ENCODE results near the gene KMO.
A peak's percentile ranks its signal among the peaks of the same experiment; 100 is the strongest.

KMO gene

GRCh38 chr1:241608379-241609033, 76.3 kb downstream of the KMO start:
- Histone ChIP-seq H3K9me2 (replicated peaks; ENCODE audit: control insufficient read depth, low read length) (no peaks in the 10 kb centered on the region), H3K27ac (ENCODE audit: low read depth, low read length) (no peak overlapping the region), H3K4me3 (ENCODE audit: low read length) (no peak overlapping the region), H3K79me2 (ENCODE audit: control insufficient read depth, low read length) (no peaks in the 10 kb centered on the region), H4K20me1 (ENCODE audit: control insufficient read depth, insufficient read depth, low read depth, low read length) (no peaks in the 10 kb centered on the region), H3K4me1 (ENCODE audit: control insufficient read depth, low read length) (peaks cover 5% of the 10 kb centered on the region), H3K36me3 (ENCODE audit: control insufficient read depth, low read length) (no peaks in the 10 kb centered on the region), H3F3A (ENCODE audit: control insufficient read depth, insufficient read depth) (no peaks in the 10 kb centered on the region), H3K4me2 (ENCODE audit: low read length) (no peak overlapping the region), H3K9me3 (ENCODE audit: control insufficient read depth, insufficient read depth, low read length) (no peaks in the 10 kb centered on the region), H3K27me3 (ENCODE audit: control insufficient read depth, low read length) (no peaks in the 10 kb centered on the region)
- TF ChIP-seq EZH2phosphoT487 (IDR thresholded peaks at IDR 0.05; ENCODE audit: borderline replicate concordance, low read length), result no peak
- TF ChIP-seq, protein P1, sequence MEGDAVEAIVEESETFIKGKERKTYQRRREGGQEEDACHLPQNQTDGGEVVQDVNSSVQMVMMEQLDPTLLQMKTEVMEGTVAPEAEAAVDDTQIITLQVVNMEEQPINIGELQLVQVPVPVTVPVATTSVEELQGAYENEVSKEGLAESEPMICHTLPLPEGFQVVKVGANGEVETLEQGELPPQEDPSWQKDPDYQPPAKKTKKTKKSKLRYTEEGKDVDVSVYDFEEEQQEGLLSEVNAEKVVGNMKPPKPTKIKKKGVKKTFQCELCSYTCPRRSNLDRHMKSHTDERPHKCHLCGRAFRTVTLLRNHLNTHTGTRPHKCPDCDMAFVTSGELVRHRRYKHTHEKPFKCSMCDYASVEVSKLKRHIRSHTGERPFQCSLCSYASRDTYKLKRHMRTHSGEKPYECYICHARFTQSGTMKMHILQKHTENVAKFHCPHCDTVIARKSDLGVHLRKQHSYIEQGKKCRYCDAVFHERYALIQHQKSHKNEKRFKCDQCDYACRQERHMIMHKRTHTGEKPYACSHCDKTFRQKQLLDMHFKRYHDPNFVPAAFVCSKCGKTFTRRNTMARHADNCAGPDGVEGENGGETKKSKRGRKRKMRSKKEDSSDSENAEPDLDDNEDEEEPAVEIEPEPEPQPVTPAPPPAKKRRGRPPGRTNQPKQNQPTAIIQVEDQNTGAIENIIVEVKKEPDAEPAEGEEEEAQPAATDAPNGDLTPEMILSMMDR (IDR thresholded peaks at IDR 0.05; ENCODE audit: low read depth, low read length, poor library complexity, severe bottlenecking), result no peak

- Histone ChIP-seq H3F3A (ENCODE audit: control insufficient read depth, insufficient read depth) (no peaks in the 10 kb centered on the region), H3K9me2 (replicated peaks; ENCODE audit: control insufficient read depth, low read length) (no peaks in the 10 kb centered on the region), H3K27me3 (ENCODE audit: control insufficient read depth, low read length) (no peaks in the 10 kb centered on the region), H3K9me3 (ENCODE audit: control insufficient read depth, insufficient read depth, low read length) (no peaks in the 10 kb centered on the region), H3K4me1 (ENCODE audit: control insufficient read depth, low read length) (peaks cover 5% of the 10 kb centered on the region), H3K27ac (ENCODE audit: low read depth, low read length) (no peak overlapping the region), H4K20me1 (ENCODE audit: control insufficient read depth, insufficient read depth, low read depth, low read length) (no peaks in the 10 kb centered on the region), H3K4me2 (ENCODE audit: low read length) (no peak overlapping the region), H3K4me3 (ENCODE audit: low read length) (no peak overlapping the region), H3K79me2 (ENCODE audit: control insufficient read depth, low read length) (no peaks in the 10 kb centered on the region), H3K36me3 (ENCODE audit: control insufficient read depth, low read length) (no peaks in the 10 kb centered on the region)
- no peak for TF ChIP-seq EZH2phosphoT487 (IDR thresholded peaks at IDR 0.05; ENCODE audit: borderline replicate concordance, low read length)
Measured at GRCh38 chr1:241610056-241610815, 78.1 kb downstream of the KMO start.

- Histone ChIP-seq H3K36me3 (ENCODE audit: control insufficient read depth, low read length) (no peaks in the 10 kb centered on the region), H3F3A (ENCODE audit: control insufficient read depth, insufficient read depth) (no peaks in the 10 kb centered on the region), H3K27me3 (ENCODE audit: control insufficient read depth, low read length) (no peaks in the 10 kb centered on the region), H3K9me3 (ENCODE audit: control insufficient read depth, insufficient read depth, low read length) (no peaks in the 10 kb centered on the region), H3K79me2 (ENCODE audit: control insufficient read depth, low read length) (no peaks in the 10 kb centered on the region), H3K4me1 (ENCODE audit: control insufficient read depth, low read length) (peaks cover 5% of the 10 kb centered on the region), H3K9me2 (replicated peaks; ENCODE audit: control insufficient read depth, low read length) (no peaks in the 10 kb centered on the region), H3K27ac (ENCODE audit: low read depth, low read length) (no peak overlapping the region), H3K4me3 (ENCODE audit: low read length) (no peak overlapping the region), H4K20me1 (ENCODE audit: control insufficient read depth, insufficient read depth, low read depth, low read length) (no peaks in the 10 kb centered on the region), H3K4me2 (ENCODE audit: low read length) (peak overlapping the region; percentile 23)
- no peak for TF ChIP-seq EZH2phosphoT487 (IDR thresholded peaks at IDR 0.05; ENCODE audit: borderline replicate concordance, low read length)
- TF ChIP-seq, protein P1 (IDR thresholded peaks at IDR 0.05; ENCODE audit: low read depth, low read length, poor library complexity, severe bottlenecking), result peak; percentile 70
Measured at GRCh38 chr1:241611063-241611462, 78.9 kb downstream of the KMO start.

- no peaks in the 10 kb centered on the region for H3K36me3 ChIP-seq (ENCODE audit: control insufficient read depth, low read length)
- no peak overlapping the region for H3K4me2 ChIP-seq (ENCODE audit: low read length)
- no peaks in the 10 kb centered on the region for H3K9me2 ChIP-seq (replicated peaks; ENCODE audit: control insufficient read depth, low read length)
- no peaks in the 10 kb centered on the region for H3K9me3 ChIP-seq (ENCODE audit: control insufficient read depth, insufficient read depth, low read length)
- no peak overlapping the region for H3K27ac ChIP-seq (ENCODE audit: low read depth, low read length)
- no peaks in the 10 kb centered on the region for H3K27me3 ChIP-seq (ENCODE audit: control insufficient read depth, low read length)
- no peak for TF ChIP-seq EZH2phosphoT487 (IDR thresholded peaks at IDR 0.05; ENCODE audit: borderline replicate concordance, low read length)
- TF ChIP-seq, protein P1 (IDR thresholded peaks at IDR 0.05; ENCODE audit: low read depth, low read length, poor library complexity, severe bottlenecking), result no peak
- H3K4me1 ChIP-seq (ENCODE audit: control insufficient read depth, low read length), result peaks cover 5% of the 10 kb centered on the region
- no peaks in the 10 kb centered on the region for H3K79me2 ChIP-seq (ENCODE audit: control insufficient read depth, low read length)
- no peaks in the 10 kb centered on the region for H4K20me1 ChIP-seq (ENCODE audit: control insufficient read depth, insufficient read depth, low read depth, low read length)
- H3F3A ChIP-seq (ENCODE audit: control insufficient read depth, insufficient read depth), result no peaks in the 10 kb centered on the region
- H3K4me3 ChIP-seq (ENCODE audit: low read length), result no peak overlapping the region
Measured at GRCh38 chr1:241611736-241612135, 79.6 kb downstream of the KMO start.
